ENCODE measurements around the gene ATL3.
"Not testable (repeated sequence)": the region's sequence is repeated elsewhere in the genome, so short reads cannot be mapped to it uniquely, and the experiment has no call there.

- not testable (repeated sequence) for TF ChIP-seq CTCF (IDR thresholded peaks at IDR 0.05); EZH2 (IDR thresholded peaks at IDR 0.05; ENCODE audit: borderline replicate concordance, insufficient read depth, low read depth, low read length, poor library complexity, severe bottlenecking)
These were observed 92.3 kb downstream of the ATL3 start for GRCh38 chr11:63578882-63579281.
